CD1c-positive myeloid dendritic cell (primary cell): ENCODE data around the gene C3orf20.
A peak's percentile ranks its signal among the peaks of the same experiment; 100 is the strongest.
"Not testable (repeated sequence)": the region's sequence is repeated elsewhere in the genome, so short reads cannot be mapped to it uniquely, and the experiment has no call there.

Source experiments
- DNase-seq: peaks from one replicate; pipeline ENCODE4 v3.0.0-alpha.2; 2016; ENCODE audit errors: extremely low spot score

Gene C3orf20

DNA sequence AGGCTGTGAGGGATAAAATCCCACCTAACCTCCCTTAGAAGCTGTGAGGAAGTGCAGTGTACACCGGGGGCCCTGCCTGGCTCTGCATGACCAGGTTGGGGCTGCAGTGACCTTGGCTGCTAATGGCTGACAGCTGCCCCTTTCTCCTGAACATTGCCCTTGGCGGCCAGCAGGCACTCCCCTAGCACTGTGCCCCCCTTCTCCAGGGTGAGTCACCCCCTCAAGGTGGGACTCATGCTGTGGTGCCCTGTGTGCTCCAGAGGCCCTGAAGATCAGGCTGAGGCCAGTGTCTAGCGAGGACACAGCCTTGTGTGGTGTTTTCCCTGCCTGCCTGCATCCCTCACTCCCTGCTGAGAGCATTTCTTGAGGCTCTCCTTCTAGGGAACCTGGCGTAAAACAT, 122.8 kb downstream of the C3orf20 start:
- DNase-seq: no peak

DNA sequence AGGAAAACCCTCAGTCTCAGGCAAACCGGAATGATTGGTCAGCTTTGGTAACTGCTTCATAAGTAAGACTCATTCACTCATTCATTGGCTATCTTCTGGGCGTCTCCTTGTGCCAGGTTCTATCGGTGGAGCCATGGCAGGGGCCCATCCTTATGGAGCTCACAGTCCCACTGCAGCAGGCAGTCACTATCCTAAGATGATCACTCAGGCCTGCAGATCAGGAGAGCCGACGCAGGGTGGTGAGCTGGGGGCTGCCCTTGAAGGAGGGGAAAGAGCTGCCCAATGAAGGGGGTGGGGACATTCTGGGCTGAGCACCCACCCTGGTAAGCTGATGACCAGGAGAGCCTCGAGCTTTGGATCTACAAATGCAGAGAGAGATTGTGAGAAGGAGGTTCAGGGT, 123.3 kb downstream of the C3orf20 start:
- no peak for DNase-seq

GRCh38 chr3:14799146-14799545, 124.2 kb downstream of the C3orf20 start:
- no peak for DNase-seq

DNA sequence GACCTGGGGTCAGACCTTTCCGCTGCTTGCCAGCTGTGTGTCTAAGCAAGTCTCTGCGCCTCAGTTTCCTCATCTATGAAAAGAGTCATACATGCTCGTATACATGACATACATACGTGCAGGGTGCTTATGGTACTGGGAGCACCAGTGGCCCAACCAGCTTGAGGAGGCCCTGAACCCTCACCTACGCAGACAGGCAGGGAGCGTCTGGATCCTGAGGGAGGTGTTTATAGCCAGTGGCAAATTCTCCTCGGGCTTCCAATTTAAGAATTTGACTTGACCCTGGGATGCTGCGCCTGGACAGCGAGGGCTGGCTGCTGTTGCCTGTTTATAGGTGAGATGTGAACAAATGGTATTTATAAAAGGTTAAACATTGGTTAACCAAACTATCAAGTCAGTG, 126.1 kb downstream of the C3orf20 start:
- no peak for DNase-seq

GRCh38 chr3:14801668-14802380, 126.9 kb downstream of the C3orf20 start:
- no peak for DNase-seq

DNA sequence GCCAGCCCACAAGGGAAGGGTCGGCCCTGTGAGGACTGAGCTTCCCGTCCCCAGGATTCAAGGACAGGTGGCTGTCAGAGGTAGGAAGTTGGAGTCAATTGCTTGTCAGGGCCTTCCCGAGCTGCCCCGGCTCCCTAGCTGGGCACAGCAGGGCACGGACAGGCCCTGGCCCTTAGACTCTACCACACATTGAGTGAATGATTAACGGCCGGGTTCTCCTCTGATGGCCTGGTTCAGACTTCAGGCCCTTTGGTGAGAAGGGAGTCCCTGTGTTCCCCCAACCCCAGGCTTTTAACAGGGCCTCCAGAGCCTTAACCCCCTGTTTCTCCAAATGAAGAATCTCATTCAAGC, 127.4 kb downstream of the C3orf20 start:
- no peak for DNase-seq

DNA sequence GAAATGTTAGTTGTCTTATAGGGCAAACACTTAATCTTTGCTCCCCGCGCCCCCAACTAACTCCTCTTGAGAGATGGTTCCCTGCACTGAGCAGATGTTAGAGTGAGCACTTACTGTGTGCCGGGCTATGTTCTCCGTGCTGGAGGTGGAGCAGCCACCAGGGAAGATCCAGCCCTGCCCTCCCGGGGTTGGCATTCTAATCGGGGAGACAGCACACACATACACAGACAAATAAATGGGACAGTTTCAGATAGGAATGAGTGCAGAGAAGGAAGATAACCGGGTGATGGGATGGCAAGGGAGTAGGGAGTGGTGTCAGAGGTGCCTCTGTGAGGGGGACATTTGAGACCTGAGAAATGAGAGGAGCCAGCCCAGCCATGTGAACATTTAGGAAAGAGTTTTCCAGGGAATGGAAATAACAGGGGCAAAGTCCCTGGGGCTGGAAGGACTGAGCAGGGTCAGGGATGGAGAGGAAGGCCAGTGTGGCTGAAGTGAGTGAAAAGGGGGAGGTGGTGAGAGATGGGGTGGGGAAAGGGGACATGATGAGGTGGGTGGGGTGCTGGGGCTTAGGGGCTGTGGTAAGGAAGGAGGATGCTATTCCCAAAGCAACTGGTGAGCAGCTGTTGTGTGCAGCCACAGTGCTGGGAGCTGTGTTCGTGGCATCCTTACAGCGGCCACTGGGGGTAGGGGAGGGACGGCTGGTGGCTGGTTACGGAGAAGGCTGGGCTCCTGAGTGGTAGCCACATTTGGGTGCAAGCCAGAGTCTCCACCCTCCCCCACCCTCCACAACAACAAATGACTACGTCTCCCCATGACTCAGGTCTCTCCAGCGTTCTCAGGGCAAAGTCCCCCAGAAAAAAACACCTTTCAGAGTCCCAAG, 128.4 kb downstream of the C3orf20 start:
- DNase-seq: no peak

DNA sequence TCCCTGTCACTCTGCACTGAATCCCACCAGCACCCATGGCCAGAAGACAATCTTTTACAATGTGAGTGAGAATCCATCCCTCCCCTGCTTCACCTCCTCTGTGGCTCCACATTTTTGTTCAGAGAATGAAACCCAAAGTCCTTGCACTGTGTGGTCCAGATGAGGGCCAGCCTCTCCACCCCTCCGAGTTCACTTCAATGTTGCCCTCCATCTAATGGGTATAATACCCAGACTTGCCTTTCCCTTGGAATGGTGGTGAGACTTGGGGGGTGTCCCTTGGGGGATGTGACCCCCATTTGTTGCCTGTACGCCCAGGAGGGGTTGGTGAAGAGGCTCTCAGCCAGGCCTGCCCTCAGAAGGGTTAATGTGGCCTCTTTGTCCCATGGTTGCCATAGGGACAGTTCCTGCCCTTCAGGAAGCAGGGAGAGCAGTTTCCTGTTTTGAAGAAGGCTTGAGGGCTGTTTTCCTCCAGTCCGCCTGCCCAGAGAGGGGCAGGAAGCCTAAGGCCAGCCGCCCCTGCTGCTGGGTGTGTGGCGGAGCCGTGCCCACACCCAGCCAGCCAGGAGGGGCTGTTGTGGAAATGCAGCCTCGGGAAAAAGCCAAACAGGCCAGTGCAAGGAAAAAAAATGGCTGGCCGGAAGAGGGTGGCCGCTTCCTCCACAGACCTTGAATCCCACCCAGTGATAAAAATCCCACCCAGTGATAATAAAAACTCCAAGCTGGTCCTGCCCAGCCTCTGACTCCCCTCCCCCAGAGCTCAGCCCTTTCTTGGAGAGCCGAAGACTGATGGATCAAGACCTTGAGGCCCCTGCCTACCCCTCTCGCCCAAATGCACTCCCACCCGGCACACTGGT, 129.3 kb downstream of the C3orf20 start:
- peak; percentile 12 for DNase-seq

- DNase-seq: peak; percentile 57
Measured at GRCh38 chr3:14804835-14805780, 130.2 kb downstream of the C3orf20 start.

- DNase-seq: no peak
Measured at GRCh38 chr3:14805961-14806537, 131.1 kb downstream of the C3orf20 start.

- peak; percentile 88 for DNase-seq
Measured at GRCh38 chr3:14806641-14807263, 131.8 kb downstream of the C3orf20 start.

DNA sequence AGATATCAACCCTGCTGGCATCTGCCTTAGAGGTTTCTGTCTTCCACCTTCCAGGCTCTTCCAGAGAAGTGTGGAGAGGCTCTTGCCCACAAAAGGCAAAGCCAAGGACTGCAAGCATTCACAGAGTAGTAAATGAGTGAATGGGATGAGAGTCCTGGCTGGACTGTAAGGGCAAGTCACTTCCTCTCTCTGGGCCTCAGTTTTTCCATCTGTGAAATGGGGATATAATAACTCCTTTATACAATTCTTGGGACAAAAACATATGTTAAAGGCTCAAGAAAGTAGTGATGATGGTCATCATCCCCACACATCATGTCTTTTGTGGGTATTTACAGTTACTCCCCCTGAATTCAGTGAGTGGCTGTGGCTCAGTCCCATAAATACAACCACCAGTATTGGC, 133.1 kb downstream of the C3orf20 start:
- DNase-seq: no peak

DNA sequence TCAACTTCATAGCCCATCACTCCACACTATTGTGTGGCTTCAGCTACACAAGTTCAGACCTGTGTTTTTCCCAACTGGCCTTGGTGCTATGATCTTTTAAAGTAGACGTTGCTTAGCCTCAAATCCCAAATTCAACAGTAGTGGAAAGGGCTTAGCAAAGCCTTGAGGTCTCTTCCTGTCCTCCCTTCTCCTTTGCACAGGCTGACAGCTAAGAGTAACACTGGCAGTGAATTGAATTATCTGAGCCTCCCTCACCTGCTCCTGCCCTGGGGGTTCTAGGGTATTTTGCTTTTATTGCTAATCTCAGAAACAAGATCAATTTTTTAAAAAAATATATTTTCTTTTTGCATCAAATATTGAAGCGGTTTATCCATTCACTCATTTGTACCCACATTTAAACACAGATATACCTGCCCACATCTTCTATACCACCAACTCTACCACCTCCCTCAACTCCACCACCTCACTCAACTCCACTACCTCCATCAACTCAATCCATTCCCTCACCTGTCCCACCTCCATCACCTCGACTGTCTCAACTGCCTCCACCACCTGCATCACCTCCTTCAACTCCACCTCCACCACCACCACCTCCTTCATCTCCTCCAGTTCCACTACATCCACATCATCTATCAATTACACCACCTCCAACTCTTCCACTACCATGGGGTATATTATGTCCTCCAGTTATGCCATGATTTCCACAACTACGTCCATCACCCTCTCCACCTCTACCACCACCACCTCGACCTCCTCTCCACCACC, 133.7 kb downstream of the C3orf20 start:
- DNase-seq: no peak

DNA sequence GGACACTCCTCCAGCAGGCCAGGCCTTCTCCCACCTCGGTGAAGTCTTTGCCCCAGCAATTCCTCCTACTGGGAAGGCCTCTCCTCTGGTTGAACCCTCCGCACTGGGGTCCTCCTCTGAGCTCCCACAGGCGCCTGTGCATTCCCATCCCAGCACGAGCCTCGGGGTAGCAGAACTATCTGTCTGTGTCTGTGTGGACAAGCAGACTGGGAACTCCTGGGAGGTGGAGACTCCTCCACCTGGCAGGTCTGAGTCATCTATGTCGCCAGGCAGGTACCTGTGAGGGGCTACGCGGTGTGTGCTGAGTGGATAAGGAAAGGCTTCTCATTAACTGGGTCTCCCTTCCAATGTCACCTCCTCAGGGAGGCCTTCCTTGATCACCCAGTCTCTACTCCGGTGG, 134.7 kb downstream of the C3orf20 start:
- DNase-seq: not testable (repeated sequence)

- peak; percentile 56 for DNase-seq
Measured at GRCh38 chr3:14810070-14810791, 135.3 kb downstream of the C3orf20 start.

- DNase-seq: no peak
Measured at GRCh38 chr3:14810801-14811661, 136.1 kb downstream of the C3orf20 start.

GRCh38 chr3:14811684-14812083, 136.7 kb downstream of the C3orf20 start:
- peak; percentile 12 for DNase-seq
